ENCODE data around the gene TBC1D21.

Gene TBC1D21

GRCh38 chr15:73873456-73873855 is at the start of gene TBC1D21:
Gene TBC1D21 (plus strand): TSS chr15:73873564. CDS start chr15:73873710, 146 bp downstream.
- H3K27ac ChIP-seq = no peak within 1 kb of the TSS
- H3K9me3 ChIP-seq = no peaks in the 10 kb centered on the region
- H3K36me3 ChIP-seq = no peaks in the 10 kb centered on the region
- TF ChIP-seq CTCF (IDR thresholded peaks at IDR 0.05) = no peak
- no peaks in the 10 kb centered on the region for H3K4me1 ChIP-seq (ENCODE audit: control insufficient read depth in 1 of 2, insufficient read depth in 1 of 2, low read depth in 1 of 2, low read length in 1 of 2)
- H3K4me3 ChIP-seq (ENCODE audit: low read depth in 1 of 2, low read length in 1 of 2) = no peak within 1 kb of the TSS
- H3K27me3 ChIP-seq = peaks cover 77% of the 10 kb centered on the region

- no peak for TF ChIP-seq CTCF (IDR thresholded peaks at IDR 0.05)
- Histone ChIP-seq H3K27ac (no peak overlapping the region), H3K4me3 (ENCODE audit: low read depth in 1 of 2, low read length in 1 of 2) (no peak overlapping the region), H3K4me1 (ENCODE audit: control insufficient read depth in 1 of 2, insufficient read depth in 1 of 2, low read depth in 1 of 2, low read length in 1 of 2) (no peaks in the 10 kb centered on the region), H3K27me3 (peaks cover 15% of the 10 kb centered on the region), H3K9me3 (no peaks in the 10 kb centered on the region), H3K36me3 (no peaks in the 10 kb centered on the region)
Measured at GRCh38 chr15:73826711-73827251, 46.6 kb upstream of the TBC1D21 start.

GRCh38 chr15:73829523-73829922 is 43.8 kb upstream of the TBC1D21 start:
- Histone ChIP-seq H3K27me3 (peaks cover 31% of the 10 kb centered on the region), H3K27ac (no peak overlapping the region), H3K4me3 (ENCODE audit: low read depth in 1 of 2, low read length in 1 of 2) (no peak overlapping the region), H3K9me3 (no peaks in the 10 kb centered on the region), H3K4me1 (ENCODE audit: control insufficient read depth in 1 of 2, insufficient read depth in 1 of 2, low read depth in 1 of 2, low read length in 1 of 2) (no peaks in the 10 kb centered on the region), H3K36me3 (no peaks in the 10 kb centered on the region)
- no peak for TF ChIP-seq CTCF (IDR thresholded peaks at IDR 0.05)

- H3K27me3 ChIP-seq = peaks cover 43% of the 10 kb centered on the region
- no peaks in the 10 kb centered on the region for H3K4me1 ChIP-seq (ENCODE audit: control insufficient read depth in 1 of 2, insufficient read depth in 1 of 2, low read depth in 1 of 2, low read length in 1 of 2)
- H3K4me3 ChIP-seq (ENCODE audit: low read depth in 1 of 2, low read length in 1 of 2) = no peak overlapping the region
- no peak for TF ChIP-seq CTCF (IDR thresholded peaks at IDR 0.05)
- no peaks in the 10 kb centered on the region for H3K9me3 ChIP-seq
- no peaks in the 10 kb centered on the region for H3K36me3 ChIP-seq
- no peak overlapping the region for H3K27ac ChIP-seq
Measured at GRCh38 chr15:73832657-73833056, 40.7 kb upstream of the TBC1D21 start.

GRCh38 chr15:73836845-73837244 is 36.5 kb upstream of the TBC1D21 start:
- Histone ChIP-seq H3K27me3 (peaks cover 73% of the 10 kb centered on the region), H3K36me3 (no peaks in the 10 kb centered on the region), H3K27ac (no peak overlapping the region), H3K4me1 (ENCODE audit: control insufficient read depth in 1 of 2, insufficient read depth in 1 of 2, low read depth in 1 of 2, low read length in 1 of 2) (no peaks in the 10 kb centered on the region), H3K4me3 (ENCODE audit: low read depth in 1 of 2, low read length in 1 of 2) (no peak overlapping the region), H3K9me3 (no peaks in the 10 kb centered on the region)
- TF ChIP-seq CTCF (IDR thresholded peaks at IDR 0.05) = no peak
